ENCODE measurements around the gene TAOK2. TPM values are rescaled to one million over a fixed set of nuclear protein-coding genes. Genes with fewer than 3 reads are reported as not detected.

Gene TAOK2
- total and polyA plus RNA-seq, 2 of the 13 experiments (the other 11 are each of a cell fraction or from before 2014, with no cell fraction given), result 17.4 to 43.2 TPM

- TF ChIP-seq ZNF263 (CRISPR knock-in tag; IDR thresholded peaks at IDR 0.05), result peak; percentile 75
- peak; percentile 99 for TF ChIP-seq ZNF687 (CRISPR knock-in tag; IDR thresholded peaks at IDR 0.05)
- no peak for TF ChIP-seq NFRKB (IDR thresholded peaks at IDR 0.05)
- TF ChIP-seq ZFX (CRISPR knock-in tag; IDR thresholded peaks at IDR 0.05; ENCODE audit: low read depth), result peak; percentile 95
- TF ChIP-seq PRDM10 (CRISPR knock-in tag; IDR thresholded peaks at IDR 0.05; ENCODE audit: low read depth), result peak; percentile 71
- 0 out of 2 replicates have a peak, but pooled peaks have one; percentile 50 for TF ChIP-seq ZBTB3 (CRISPR knock-in tag; IDR thresholded peaks at IDR 0.05; ENCODE audit: borderline replicate concordance, low read depth)
- peak; percentile 99 for TF ChIP-seq POGK (CRISPR knock-in tag; conservative IDR thresholded peaks at IDR 0.05)
- peak; percentile 84 for TF ChIP-seq MNT (IDR thresholded peaks at IDR 0.05)
- TF ChIP-seq KLF9 (CRISPR knock-in tag; IDR thresholded peaks at IDR 0.05; ENCODE audit: low read depth), result peak; percentile 77; the same call in 1 of the 2 replicates
- TF ChIP-seq ZNF326 (CRISPR knock-in tag; IDR thresholded peaks at IDR 0.05; ENCODE audit: borderline replicate concordance), result 0 out of 2 replicates have a peak, but pooled peaks have one; percentile 73
- peak; percentile 56 for TF ChIP-seq PHF20 (CRISPR knock-in tag; IDR thresholded peaks at IDR 0.05)
- 0 out of 2 replicates have a peak, but pooled peaks have one; percentile 52 for TF ChIP-seq ZNF33B (CRISPR knock-in tag; IDR thresholded peaks at IDR 0.05)
- peak; percentile 83; the same call in 1 of the 2 replicates for TF ChIP-seq KAT8 (CRISPR knock-in tag; IDR thresholded peaks at IDR 0.05)
- peak; percentile 53; the same call in 1 of the 2 replicates for TF ChIP-seq NR2C2 (CRISPR knock-in tag; IDR thresholded peaks at IDR 0.05; ENCODE audit: borderline replicate concordance)
These were observed at the start of gene TAOK2 (continued) for GRCh38 chr16:29973384-29974246.

Data from HepG2 (cell line).